NCI-H146 treated with DMSO at 0.1 percent for 48 hours (cell line): Measurements from ENCODE around the gene DRGX.

Source experiments
- DNase-seq: peaks from one replicate; lab custom pipeline; 2025; ENCODE audit not compliant: unreplicated experiment; lab: John Stamatoyannopoulos, UW

Gene DRGX

DNA sequence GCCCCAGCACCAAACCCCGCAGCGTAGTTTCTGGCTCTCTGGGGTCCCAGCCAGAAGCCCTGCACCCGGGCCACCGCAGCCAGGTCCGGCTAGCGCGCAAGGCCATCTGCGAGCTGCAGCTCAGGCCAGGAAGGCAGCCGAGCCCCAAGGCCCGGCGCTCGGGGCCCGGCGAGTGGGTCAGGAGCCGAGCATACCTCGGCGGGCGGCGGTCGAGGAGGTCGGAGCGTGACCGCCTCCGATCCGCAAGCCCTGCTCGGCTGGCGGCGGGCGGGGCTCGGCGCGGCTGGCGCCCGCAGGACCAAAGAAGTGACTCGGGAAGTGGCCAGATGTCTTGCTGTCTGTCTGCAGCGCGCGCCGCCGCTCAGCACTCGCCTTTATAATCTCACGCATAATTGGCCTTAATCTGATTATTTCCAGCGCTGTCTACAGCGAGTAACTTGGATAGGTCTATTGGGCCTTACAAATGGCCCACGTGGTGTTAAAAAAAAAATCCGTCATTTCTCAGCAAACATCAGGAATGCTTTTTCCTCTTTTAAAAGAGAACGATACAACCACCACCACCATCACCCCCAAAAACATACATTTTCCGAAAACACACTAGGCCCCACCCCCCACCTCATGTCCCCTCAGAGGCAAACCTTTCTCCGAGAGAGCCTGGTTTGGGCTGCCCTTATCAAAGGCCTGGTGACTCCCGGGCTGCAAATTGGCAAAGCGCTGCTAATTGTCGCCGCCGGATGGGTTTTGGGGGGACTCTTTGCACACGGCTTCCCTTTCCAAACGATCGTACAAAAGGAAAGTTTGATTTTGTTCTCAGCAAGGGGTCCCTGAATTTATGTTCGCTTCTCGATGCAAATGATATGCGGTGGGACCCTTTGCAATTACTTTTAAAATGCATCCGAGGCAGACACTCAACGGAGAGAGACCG lies at the start of gene DRGX:
Gene DRGX, minus strand, starts transcription at position 349 of the 925 bp plus-strand sequence. CDS start 649 bp downstream, outside the sequence.
- no peak for DNase-seq

DNA sequence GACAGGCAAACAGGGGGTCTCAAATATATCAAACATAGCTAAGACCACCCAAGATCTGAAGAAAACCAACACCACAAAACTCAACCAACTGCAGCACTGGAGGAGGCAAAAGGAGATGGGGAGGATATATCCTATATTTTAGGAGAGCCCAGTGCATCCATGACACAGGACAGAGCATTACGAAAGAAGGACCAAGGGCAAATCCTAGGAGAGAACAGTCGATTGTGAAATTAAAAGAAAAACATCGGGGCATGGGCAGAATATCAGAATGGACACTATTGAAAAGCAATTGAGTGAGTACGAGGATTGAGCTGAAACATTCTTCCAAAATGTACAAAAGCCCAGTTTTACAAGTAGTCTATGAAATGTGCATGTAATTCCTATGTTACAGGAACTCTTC lies 48.5 kb upstream of the DRGX start:
- no peak for DNase-seq

DNA sequence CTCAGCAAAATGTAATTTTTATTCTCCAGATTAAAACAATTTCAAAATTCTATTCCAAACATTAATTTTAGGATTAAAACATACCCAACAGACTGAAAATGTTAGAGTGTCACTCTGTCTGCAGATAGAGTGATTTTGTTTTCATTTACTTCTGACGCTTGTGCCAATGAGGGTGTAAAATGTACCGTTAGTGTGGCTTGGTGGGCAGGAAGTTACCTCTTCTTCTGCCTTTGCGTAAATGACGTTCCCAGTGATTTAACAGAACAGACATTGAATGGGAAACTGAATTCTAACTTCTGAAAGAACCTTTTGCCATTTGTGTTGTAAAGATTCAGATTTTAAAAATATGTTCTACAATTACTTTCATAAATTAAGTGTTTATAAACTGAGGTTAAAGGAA lies 47.0 kb upstream of the DRGX start:
- DNase-seq = no peak

DNA sequence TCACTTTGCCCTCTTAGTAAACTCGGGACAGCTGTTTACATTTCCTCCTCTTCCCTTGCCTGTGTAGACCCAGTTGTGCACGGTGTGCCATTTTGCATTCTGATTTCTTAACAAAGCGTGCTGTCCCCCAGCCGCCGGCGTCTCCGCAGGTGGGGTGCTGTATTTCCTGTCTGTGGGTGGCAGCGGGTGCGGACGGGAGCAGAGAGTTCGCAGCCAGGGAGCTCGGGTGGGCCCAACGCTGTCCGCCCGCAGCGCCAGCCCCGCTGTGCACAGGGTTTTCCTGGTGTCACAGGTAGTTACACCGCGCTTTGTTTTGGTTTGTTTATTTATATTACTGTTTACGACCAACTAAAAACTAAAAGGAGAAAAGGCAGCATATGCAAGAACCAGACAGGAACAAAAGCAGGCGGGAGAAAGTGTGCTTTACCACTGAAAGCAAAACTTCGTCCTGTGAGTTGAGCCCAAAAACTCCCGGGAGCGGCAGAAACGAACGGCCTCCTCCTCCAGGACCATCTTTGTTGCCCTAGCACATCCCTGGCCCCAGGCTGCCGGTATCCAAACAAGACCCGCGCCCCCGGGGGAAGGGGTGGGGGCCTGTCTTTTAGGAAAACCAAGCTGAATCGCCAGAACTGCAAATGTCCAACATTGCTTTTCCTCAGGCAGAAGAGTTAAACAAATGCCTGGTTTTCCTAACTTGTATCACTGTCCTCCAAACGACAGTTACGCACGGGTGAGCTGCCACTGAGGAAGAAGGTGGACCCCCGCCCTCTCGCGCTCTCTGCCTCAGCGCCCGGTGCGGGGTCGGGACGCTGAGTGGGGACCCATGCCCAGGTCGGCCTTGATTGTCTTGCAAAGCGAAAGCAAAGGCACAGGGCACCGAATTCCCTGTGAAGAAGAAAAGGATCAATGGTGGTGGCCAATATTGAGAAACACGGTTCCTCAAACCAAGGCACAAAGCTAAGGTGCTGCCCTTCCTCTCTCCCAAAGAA lies 45.9 kb upstream of the DRGX start:
- no peak for DNase-seq

DNA sequence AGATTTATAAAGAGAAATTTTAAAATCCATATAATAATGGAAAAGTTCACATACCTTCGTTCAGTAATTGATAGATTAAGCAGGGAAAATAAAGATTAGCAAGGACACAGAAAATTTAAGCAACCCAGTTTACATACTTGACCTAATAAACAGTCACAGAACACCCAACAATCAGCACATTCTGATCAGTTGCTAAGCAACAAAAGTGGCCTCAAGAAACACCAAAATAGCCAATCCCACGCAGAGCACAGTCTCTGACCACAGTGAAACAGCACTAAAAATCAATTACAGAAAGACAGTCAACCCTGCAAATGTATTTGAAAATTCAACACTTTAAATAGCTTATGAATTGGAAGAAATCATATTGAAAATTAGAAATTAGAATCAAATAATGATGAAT lies 39.3 kb upstream of the DRGX start:
- no peak for DNase-seq

DNA sequence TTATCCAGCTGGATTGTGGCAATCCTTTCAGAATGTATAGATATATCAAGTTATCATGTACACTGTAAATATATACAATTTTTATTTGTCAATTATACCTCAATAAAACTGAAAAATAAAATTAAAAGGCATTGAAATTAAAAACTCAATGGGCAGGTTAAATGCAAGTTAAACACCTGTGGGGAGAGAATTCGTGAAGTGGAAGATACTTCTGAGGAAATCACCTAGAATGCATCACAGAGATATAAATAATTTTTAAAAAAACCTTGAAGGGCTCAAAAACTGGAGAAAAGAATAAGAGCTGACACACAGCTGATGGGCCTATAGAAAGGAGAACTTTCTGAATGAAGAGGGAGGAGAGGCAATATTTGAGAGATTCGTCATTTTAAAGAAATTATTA lies 37.2 kb upstream of the DRGX start:
- no peak for DNase-seq

DNA sequence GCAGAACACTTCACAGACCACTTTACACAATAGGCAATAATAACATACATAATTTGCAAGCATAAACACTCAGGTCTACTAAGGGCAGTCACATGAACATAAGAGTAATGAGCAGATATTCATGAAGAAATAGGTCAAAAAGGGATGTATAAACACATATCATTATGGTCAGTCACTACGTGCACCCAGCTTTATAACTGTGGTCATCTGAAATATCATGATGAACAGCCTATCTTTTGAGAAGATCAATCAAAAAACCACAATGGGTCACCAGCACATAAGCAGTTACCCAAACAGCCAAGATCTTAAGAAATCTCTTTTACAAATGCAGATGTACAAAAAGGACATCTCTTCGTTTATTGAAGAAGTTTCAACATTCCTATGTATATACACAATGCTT lies 35.5 kb upstream of the DRGX start:
- no peak for DNase-seq

DNA sequence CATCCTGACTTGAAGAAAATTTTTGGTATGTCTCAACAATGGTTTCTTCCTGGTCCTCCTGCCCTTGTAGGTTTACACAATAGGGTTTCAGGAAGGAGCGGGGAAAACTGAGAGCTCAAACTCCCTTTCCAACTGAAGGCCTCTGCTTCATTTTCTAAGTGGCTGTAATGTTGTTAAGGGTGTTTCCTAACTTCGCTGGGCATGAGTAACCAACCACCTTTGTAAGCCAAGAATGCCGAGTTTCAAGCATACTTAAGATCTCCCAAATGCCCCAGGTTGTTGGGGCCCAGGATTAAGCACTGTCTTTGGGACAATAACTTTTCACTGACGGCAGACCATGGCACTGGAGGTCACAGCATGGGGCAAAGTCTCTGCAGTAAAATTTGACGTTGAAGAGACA lies 33.6 kb upstream of the DRGX start:
- DNase-seq = no peak

DNA sequence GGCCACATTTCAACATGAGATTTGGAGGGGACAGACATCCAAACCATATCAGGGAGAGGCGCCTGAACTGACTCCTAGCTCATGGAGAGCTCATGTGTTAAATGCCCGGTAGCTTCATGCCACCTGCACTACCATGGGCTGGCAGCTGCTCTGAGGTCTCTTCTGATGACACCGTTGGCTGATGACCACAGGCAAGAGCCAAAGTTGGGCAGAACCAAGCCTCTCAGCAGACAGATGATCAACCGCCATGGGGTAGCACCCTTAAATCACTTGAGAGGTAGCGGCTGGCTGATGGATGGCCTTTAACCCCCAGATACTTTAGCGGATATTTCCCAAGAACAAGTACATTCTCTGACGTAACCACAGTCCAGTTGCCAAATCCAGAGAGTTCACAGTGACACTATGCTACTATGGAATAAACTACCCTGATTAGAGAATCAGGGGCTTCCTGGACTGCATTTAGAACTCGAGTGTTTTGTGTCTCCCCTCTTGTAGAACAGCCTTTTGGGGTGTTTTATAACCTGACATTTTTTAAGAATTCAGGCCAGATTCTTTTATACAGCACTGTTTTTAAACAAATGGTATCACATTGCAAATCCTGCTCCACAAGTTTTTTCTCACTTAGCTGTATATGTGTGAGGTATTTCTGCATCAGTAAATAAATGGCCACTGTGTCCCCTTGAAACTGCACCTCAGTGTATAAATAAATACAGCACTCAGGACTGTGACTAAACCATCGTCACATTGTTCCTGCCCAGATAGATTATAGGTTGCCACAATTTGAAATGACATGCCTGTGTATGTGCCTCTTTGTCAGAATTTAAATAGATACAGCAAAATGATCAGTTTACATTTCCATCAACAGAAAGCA lies 30.8 kb upstream of the DRGX start:
- DNase-seq = no peak

DNA sequence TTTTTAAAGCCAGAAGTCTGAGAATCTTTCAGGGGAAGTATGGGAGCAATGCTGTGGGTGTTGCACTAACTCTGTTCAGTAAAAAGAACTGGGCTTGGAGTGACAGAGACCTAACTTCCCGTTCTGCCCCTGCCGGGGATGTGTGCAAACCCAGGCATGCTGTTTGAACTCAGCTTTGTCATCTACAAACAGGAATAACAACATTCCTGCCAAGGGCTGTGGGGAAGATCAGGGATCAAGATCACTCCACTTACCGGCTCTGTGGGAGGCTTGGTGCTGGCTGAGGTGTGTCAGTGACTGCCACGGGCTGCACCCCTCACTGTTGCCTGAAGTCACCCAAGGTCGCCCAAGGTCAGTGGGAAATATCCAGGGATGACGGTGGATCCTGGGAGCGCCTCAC lies 23.1 kb upstream of the DRGX start:
- no peak for DNase-seq

DNA sequence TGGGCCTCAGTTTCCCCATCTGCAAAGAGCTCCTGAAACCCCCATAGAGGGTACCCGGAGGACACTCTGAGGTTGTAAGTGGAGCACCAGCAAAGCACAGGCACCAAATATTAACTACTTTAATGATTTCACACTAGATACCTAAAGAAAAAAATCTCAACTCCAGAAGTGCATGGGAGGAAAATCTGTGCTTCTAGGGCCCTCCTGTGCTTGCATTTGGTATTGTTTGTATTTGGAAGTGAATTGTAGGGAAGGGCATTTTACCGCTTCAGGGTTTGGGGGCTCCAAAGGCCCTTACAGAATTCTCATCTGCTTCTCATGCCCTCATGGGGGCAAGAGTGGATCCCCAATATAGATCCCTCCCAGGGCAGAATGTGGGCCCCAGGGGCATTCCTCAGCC lies 22.4 kb upstream of the DRGX start:
- no peak for DNase-seq

DNA sequence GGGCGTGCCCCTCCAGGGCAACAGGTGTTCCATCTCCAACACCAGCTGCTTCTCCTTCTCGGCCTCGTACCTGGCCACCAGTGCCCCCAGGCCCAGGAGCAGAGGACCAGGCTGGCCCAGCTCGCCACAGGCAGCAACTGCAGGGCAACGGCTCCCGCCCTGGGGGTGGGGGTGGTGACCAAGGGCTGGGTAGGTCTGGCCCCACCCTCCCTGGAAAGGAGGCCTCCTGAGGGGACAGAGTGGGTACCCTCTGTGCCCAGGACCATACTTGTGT lies 22.1 kb upstream of the DRGX start:
- no peak for DNase-seq

DNA sequence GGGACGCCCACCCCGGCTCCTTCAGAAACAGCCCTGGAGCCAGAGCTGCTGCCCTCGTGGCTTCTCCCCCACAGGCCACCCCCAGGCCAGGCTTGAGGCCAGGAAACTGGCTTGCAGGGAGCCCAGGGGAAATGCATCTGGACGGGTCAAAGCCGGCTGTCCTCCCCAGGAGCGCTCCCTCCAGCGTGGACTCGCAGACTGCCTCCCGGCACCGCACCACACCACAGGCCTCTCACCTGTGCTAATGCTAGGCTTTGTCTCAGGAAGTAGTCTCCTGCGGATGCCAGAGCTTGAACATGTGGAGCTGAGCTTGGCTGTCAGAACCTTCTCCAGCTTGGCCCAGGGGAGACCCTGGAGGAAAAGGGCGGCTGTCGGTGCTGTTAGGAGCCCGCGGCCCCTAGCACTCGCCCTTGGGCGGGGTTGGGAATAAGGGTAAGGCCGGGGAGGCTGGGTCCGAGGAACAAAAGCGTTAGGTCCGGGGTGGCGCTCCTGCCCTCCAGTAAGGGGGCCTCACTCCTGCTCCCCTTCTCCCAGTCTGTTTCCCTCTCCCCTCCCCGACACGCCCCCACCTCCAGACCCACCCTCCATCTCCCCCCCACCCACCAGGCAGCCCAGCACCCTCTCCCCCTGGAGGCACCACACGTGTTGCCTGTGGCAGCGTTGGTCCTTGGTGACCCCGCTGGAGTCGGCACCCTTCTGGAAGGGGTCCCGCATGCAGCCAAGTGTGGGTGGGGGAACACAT lies 21.6 kb upstream of the DRGX start:
- DNase-seq = no peak

DNA sequence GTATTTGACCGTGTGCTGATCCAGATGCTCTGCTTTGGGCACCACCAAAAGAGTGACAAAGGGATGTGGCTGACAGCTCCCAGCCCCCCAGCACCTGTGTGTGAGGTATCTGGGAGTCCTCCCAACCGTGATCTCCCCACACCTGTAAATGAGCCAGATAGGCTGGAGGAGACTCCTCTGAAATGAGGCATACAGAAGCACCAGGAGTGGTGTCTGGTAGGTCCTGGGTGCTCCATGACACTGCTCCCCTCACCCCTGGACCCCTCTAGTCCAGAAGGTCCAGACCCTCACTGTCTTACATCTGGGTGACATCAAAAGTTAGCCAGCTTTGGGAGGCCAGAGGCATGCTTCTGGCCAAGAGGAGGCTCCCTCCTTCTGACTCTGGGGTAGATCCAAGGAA lies 20.0 kb upstream of the DRGX start:
- DNase-seq = no peak

DNA sequence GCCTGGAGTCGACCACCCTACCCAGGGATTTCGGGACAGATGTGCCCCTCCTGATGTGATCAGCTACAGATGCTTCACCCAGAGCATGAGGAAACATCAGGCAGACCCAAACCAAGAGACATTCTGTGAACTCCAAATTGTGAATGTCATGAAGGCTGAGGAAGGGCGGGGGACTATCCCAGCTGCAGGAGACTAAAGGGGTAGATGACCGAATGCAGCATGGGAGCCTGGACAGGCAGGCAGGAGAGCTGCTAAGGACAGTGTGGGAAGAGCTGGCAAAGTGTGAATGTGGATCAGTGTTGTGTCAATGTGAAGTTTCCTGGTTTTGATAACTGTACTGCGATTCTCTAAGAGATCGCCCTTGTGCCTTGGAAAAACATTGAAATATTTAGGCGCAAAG lies 19.2 kb upstream of the DRGX start:
- no peak for DNase-seq

DNA sequence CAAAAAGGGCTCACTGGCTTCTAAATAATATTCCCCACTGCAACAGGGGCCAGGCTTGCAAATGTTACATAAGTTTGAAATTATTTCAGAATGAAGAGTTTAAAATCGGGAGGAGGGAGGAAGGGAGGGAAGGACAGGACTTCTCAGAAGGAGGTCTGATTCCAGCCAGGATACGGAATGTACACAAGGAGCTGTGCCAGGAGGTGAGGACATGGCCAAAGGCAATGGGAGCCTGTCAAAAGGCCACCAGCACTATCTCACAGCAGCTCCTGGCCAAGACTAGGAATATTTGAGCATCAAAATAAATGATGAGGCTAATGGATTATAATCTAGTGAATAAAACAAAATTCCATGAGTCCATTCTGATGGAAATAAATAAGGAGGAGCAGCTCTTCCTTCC lies 18.6 kb upstream of the DRGX start:
- no peak for DNase-seq

DNA sequence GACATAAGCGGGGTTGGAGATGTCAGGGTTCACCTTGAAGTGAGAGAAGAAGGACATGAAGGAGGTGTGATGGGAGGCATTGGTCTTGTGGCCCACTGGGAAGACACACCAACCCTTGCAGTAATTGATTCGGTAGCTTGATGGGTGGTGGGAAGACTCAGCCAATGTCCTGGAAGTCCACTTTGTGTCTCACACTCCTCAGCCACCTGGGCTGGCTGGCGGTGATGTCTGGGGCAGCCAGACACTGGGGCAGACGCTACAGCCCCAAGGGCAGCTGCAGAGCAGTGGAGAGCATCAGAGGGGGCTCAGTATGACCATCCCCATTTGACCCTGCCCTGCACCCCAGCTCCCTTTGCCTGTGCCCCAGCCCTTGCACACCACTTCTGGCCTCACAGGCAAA lies 16.7 kb upstream of the DRGX start:
- DNase-seq = no peak

DNA sequence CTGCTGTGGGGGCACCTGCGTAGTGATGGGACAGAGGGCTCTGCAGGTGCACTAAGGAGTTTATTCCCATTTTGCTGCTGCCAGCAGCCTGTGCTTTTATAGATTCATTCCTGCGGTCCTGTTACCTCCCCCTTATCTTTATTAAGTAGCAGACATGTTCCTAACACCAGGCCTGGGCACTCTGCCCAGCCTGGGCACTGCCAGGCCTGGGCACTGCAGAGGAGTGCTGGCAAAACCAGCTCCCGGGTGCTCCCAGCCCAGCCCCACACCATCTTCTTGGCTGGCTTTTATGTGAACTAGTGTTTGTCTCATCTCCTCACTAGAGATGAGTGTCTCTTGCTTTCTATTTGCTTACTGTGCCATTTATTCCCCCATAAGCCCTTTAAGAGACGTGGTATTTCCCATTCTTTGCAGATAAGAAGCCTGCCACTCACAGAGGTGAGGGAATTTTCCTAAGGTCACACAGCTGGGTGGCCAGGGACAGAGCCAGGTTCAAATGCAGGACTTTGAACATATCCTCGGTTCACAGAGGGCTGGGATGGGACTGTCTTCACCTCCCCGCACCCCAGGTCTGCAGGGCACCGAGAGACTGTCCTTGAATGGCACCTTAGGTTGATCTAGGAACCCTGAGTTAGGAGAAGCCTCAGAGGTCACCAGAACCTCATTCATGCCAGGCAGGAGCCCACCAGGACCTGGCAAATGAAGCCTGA lies 14.6 kb upstream of the DRGX start:
- DNase-seq = no peak

DNA sequence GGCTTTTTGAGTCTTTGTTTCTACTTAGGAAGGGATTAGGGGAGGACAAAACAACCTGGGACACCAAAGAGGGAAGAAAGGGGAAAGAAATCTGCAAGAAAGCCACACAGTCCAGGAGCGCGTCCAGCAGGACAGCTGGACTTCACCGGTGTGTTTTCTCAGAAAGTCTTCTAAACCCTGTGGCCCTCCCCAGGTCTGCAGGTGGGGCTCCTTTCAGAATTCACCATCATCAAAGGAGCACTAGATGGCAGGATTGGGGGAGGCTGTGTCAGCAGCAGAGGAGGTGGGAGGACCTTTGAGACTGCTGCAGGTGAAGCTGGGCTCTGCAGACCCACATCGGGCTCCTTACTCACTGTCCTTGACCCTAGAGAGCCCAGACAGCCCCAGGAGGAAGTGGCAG lies 13.9 kb upstream of the DRGX start:
- DNase-seq = no peak
